CD4-positive, CD25-positive, alpha-beta regulatory T cell (primary cell): ENCODE results near the gene SPNS3. TPM values are rescaled to one million over a fixed set of nuclear protein-coding genes. Genes with fewer than 3 reads are reported as not detected.

Experiments
- ATAC-seq, 2 donors: fragments of 150-1000 bp; cut with Tn5 transposase; one replicate each; pipeline ENCODE4 v1.10.0; 2021; ENCODE audit warnings: low read depth in 2 of 2, moderate number of reproducible peaks in 2 of 2, moderate library complexity in 1 of 2
- DNase-seq, 3 donors: peaks; one replicate each; pipeline versions ENCODE4 v3.0.0 to v3.0.0-alpha.2; 2012 to 2022; ENCODE audit warnings: mixed read lengths in 1 of 3
- H3K27ac ChIP-seq: one replicate; pipeline ENCODE4 v1.7.0; 2013; ENCODE audit warnings: mild to moderate bottlenecking, low read length; ENCODE audit not compliant: insufficient read depth, poor library complexity, severe bottlenecking
- H3K27me3 ChIP-seq: one replicate; pipeline ENCODE4 v1.7.0; 2013; ENCODE audit warnings: low read length; ENCODE audit not compliant: control insufficient read depth, insufficient read depth
- H3K36me3 ChIP-seq: one replicate; pipeline ENCODE4 v1.7.0; 2013; ENCODE audit warnings: mild to moderate bottlenecking, low read length, moderate library complexity; ENCODE audit not compliant: control insufficient read depth, insufficient read depth
- H3K4me1 ChIP-seq: 2 replicates; pipeline ENCODE4 v1.7.0; 2013; ENCODE audit warnings: mild to moderate bottlenecking, low read length; ENCODE audit not compliant: insufficient read depth, control insufficient read depth, poor library complexity, severe bottlenecking
- H3K4me3 ChIP-seq: one replicate; pipeline ENCODE4 v1.7.0; 2013; ENCODE audit warnings: low read depth, mild to moderate bottlenecking, low read length, moderate library complexity
- H3K9me3 ChIP-seq, 2 experiments: 1 replicate in 1 of 2; 2 replicates in 1 of 2; pipeline ENCODE4 v1.7.0; 2013; ENCODE audit warnings: low read length in 2 of 2, mild to moderate bottlenecking in 1 of 2, moderate library complexity in 1 of 2; ENCODE audit not compliant: control insufficient read depth in 2 of 2
- H3K27ac Mint-ChIP-seq, 3 donors: one replicate each; pipeline ENCODE4 v1.8.0; 2020 to 2022; ENCODE audit warnings: mild to moderate bottlenecking in 3 of 3, mixed read lengths in 3 of 3, moderate library complexity in 2 of 3
- H3K27me3 Mint-ChIP-seq: one replicate; pipeline ENCODE4 v1.8.0; 2022; ENCODE audit warnings: mild to moderate bottlenecking, mixed read lengths
- H3K36me3 Mint-ChIP-seq: one replicate; pipeline ENCODE4 v1.8.0; 2020; ENCODE audit warnings: mixed read lengths
- H3K4me1 Mint-ChIP-seq, 4 donors: one replicate each; pipeline ENCODE4 v1.8.0; 2020 to 2022; ENCODE audit warnings: mixed read lengths in 4 of 4, mild to moderate bottlenecking in 1 of 4
- H3K4me3 Mint-ChIP-seq, 4 donors: one replicate each; pipeline ENCODE4 v1.8.0; 2020 to 2022; ENCODE audit warnings: mild to moderate bottlenecking in 4 of 4, mixed read lengths in 4 of 4, moderate library complexity in 3 of 4
- H3K9me3 Mint-ChIP-seq, 7 donors: one replicate each; pipeline ENCODE4 v1.8.0; 2020 to 2022; ENCODE audit warnings: mixed read lengths in 7 of 7, mild to moderate bottlenecking in 3 of 7, moderate library complexity in 2 of 7
- polyA plus RNA-seq, 4 donors: library from polyadenylated mRNA; unstranded; fragments of 300-500 nt; fragmentation: Illumina TruSeq; gene quantifications; one replicate each; pipeline ENCODE4 v1.2.3, GENCODE V29; 2021
- total RNA-seq: library from RNA; stranded (reverse); gene quantifications from one replicate; pipeline ENCODE4 v1.2.3, GENCODE V29; 2022

SPNS3 gene
- total and polyA plus RNA-seq, 5 donors from 2014 or later, result 2.5 to 8.8 (median 7.6) TPM

GRCh38 chr17:4511199-4511932 lies 77.6 kb downstream of the SPNS3 start:
- Histone ChIP-seq H3K4me3 (no peak overlapping the region), H3K27ac (no peak overlapping the region), H3K4me1 (peaks cover 6% of the 10 kb centered on the region), H3K27me3 (no peaks in the 10 kb centered on the region), H3K9me3 (no peaks in the 10 kb centered on the region), H3K36me3 (no peaks in the 10 kb centered on the region)
- peak overlapping the region in 1 of 3 donors; percentile 55 for H3K27ac Mint-ChIP-seq
- DNase-seq (no peak), ATAC-seq (no peak)
- no peaks in the 10 kb centered on the region for H3K36me3 Mint-ChIP-seq
- H3K4me1 Mint-ChIP-seq, result peaks cover 0 to 16% (median 9%) of the 10 kb centered on the region in 4 donors
- H3K27me3 Mint-ChIP-seq, result no peaks in the 10 kb centered on the region
- no peaks in the 10 kb centered on the region for H3K9me3 Mint-ChIP-seq
- H3K4me3 Mint-ChIP-seq, result no peak overlapping the region

GRCh38 chr17:4512156-4513112 lies 78.7 kb downstream of the SPNS3 start:
- no peaks in the 10 kb centered on the region for H3K27me3 ChIP-seq
- no peak overlapping the region for H3K4me3 ChIP-seq
- peaks cover 0 to 16% (median 9%) of the 10 kb centered on the region in 4 donors for H3K4me1 Mint-ChIP-seq
- H3K4me1 ChIP-seq, result peaks cover 6% of the 10 kb centered on the region
- H3K9me3 Mint-ChIP-seq, result no peaks in the 10 kb centered on the region
- H3K4me3 Mint-ChIP-seq, result no peak overlapping the region
- DNase-seq (no peak), ATAC-seq (no peak)
- H3K36me3 ChIP-seq, result no peaks in the 10 kb centered on the region
- H3K9me3 ChIP-seq, result no peaks in the 10 kb centered on the region
- no peaks in the 10 kb centered on the region for H3K36me3 Mint-ChIP-seq
- no peaks in the 10 kb centered on the region for H3K27me3 Mint-ChIP-seq
- H3K27ac ChIP-seq, result no peak overlapping the region
- H3K27ac Mint-ChIP-seq, result peak overlapping the region in 1 of 3 donors; percentile 42

- ATAC-seq, result no peak
- H3K27me3 ChIP-seq, result no peaks in the 10 kb centered on the region
- peaks cover 0 to 16% (median 9%) of the 10 kb centered on the region in 4 donors for H3K4me1 Mint-ChIP-seq
- H3K36me3 ChIP-seq, result no peaks in the 10 kb centered on the region
- H3K27ac ChIP-seq, result no peak overlapping the region
- H3K36me3 Mint-ChIP-seq, result no peaks in the 10 kb centered on the region
- peaks cover 6% of the 10 kb centered on the region for H3K4me1 ChIP-seq
- no peaks in the 10 kb centered on the region for H3K27me3 Mint-ChIP-seq
- H3K9me3 Mint-ChIP-seq, result no peaks in the 10 kb centered on the region
- H3K4me3 ChIP-seq, result no peak overlapping the region
- H3K4me3 Mint-ChIP-seq, result no peak overlapping the region
- H3K27ac Mint-ChIP-seq, result peak overlapping the region in 1 of 3 donors; percentile 42
- DNase-seq, result no peak
- no peaks in the 10 kb centered on the region for H3K9me3 ChIP-seq
Measured at GRCh38 chr17:4513113-4514032, 79.6 kb downstream of the SPNS3 start.

- no peaks in the 10 kb centered on the region for H3K27me3 ChIP-seq
- Mint-ChIP-seq H3K27ac (no peak overlapping the region), H3K36me3 (no peaks in the 10 kb centered on the region), H3K4me3 (no peak overlapping the region), H3K27me3 (no peaks in the 10 kb centered on the region), H3K4me1 (peaks cover 0 to 9% (median 3%) of the 10 kb centered on the region in 4 donors), H3K9me3 (no peaks in the 10 kb centered on the region)
- no peak overlapping the region for H3K4me3 ChIP-seq
- H3K27ac ChIP-seq, result no peak overlapping the region
- H3K36me3 ChIP-seq, result no peaks in the 10 kb centered on the region
- no peak for ATAC-seq
- DNase-seq, result no peak
- H3K9me3 ChIP-seq, result no peaks in the 10 kb centered on the region
- peaks cover 6% of the 10 kb centered on the region for H3K4me1 ChIP-seq
Measured at GRCh38 chr17:4514206-4514605, 80.5 kb downstream of the SPNS3 start.

GRCh38 chr17:4514779-4515178 lies 81.0 kb downstream of the SPNS3 start:
- no peaks in the 10 kb centered on the region for H3K9me3 Mint-ChIP-seq
- no peak overlapping the region for H3K27ac Mint-ChIP-seq
- no peaks in the 10 kb centered on the region for H3K9me3 ChIP-seq
- no peak overlapping the region for H3K4me3 ChIP-seq
- no peak overlapping the region for H3K4me3 Mint-ChIP-seq
- H3K27me3 ChIP-seq, result no peaks in the 10 kb centered on the region
- DNase-seq, result no peak
- no peaks in the 10 kb centered on the region for H3K27me3 Mint-ChIP-seq
- ATAC-seq, result no peak
- no peak overlapping the region for H3K27ac ChIP-seq
- no peaks in the 10 kb centered on the region for H3K36me3 Mint-ChIP-seq
- H3K36me3 ChIP-seq, result no peaks in the 10 kb centered on the region
- H3K4me1 ChIP-seq, result peaks cover 3% of the 10 kb centered on the region
- peaks cover 0 to 3% (median 0%) of the 10 kb centered on the region in 4 donors for H3K4me1 Mint-ChIP-seq

- Histone ChIP-seq H3K36me3 (no peaks in the 10 kb centered on the region), H3K27ac (no peak overlapping the region), H3K4me3 (no peak overlapping the region), H3K9me3 (no peaks in the 10 kb centered on the region), H3K27me3 (no peaks in the 10 kb centered on the region), H3K4me1 (peaks cover 3% of the 10 kb centered on the region)
- no peak for ATAC-seq
- Mint-ChIP-seq H3K27me3 (no peaks in the 10 kb centered on the region), H3K4me3 (no peak overlapping the region), H3K36me3 (no peaks in the 10 kb centered on the region), H3K4me1 (peaks cover 0 to 2% (median 0%) of the 10 kb centered on the region in 4 donors), H3K27ac (no peak overlapping the region), H3K9me3 (no peaks in the 10 kb centered on the region)
- DNase-seq, result no peak
Measured at GRCh38 chr17:4515501-4515900, 81.8 kb downstream of the SPNS3 start.

GRCh38 chr17:4516735-4517134 lies 83.0 kb downstream of the SPNS3 start:
- no peak overlapping the region for H3K4me3 Mint-ChIP-seq
- no peak for ATAC-seq
- no peaks in the 10 kb centered on the region for H3K27me3 ChIP-seq
- no peak overlapping the region for H3K4me3 ChIP-seq
- H3K9me3 ChIP-seq, result no peaks in the 10 kb centered on the region
- no peak overlapping the region for H3K27ac ChIP-seq
- H3K27me3 Mint-ChIP-seq, result no peaks in the 10 kb centered on the region
- no peaks in the 10 kb centered on the region for H3K36me3 ChIP-seq
- H3K4me1 ChIP-seq, result peaks cover 3% of the 10 kb centered on the region
- H3K9me3 Mint-ChIP-seq, result no peaks in the 10 kb centered on the region
- DNase-seq, result no peak
- no peaks in the 10 kb centered on the region for H3K4me1 Mint-ChIP-seq
- no peaks in the 10 kb centered on the region for H3K36me3 Mint-ChIP-seq
- H3K27ac Mint-ChIP-seq, result no peak overlapping the region
